NCI-H1417 (cell line): Measurements from ENCODE around the gene C16orf96.

ENCODE experiments used
- DNase-seq, 3 experiments: peaks; one replicate each; lab custom pipeline; 2025; lab: John Stamatoyannopoulos, UW

C16orf96 gene

DNA sequence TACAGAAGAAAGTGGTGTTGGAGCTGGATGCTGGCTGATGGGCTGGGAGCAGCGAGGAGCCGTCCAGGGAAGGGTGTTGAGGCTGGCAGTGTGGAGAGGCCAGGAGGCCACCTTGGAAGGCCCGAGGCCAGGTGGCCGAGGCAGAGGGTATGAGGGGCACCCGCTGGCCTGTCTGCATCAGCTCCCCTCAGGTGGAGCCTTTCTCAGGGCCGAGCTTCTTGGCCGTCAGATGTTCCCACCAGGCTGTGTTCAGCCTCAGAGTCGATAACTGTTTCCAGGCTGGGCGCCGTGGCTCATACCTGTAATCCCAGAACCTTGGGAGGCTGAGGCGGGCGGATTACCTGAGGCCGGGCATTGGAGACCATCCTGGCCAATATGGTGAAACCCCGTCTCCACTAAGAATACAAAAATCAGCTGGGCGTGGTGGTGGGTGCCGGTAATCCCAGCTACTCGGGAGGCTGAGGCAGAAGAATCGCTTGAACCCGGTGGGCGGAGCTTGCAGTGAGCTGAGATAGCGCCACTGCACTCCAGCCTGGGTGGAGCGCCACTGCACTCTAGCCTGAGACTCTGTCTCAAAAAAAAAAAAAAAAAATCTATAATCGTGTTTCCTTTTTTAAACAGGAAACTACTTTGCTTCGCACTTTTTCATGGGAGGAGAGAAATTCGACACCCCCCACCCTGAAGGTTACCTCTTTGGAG, 93.8 kb downstream of the C16orf96 start:
- peak in 1 of 3 experiments; percentile 17 for DNase-seq
